ENCODE measurements around the gene WDFY3.
"Not testable (repeated sequence)": the region's sequence is repeated elsewhere in the genome, so short reads cannot be mapped to it uniquely, and the experiment has no call there.

The WDFY3 gene

GRCh38 chr4:84837751-84838150 is 128.7 kb downstream of the WDFY3 start:
- H3K9ac ChIP-seq (ENCODE audit: low read depth, low read length, poor library complexity, severe bottlenecking) = no peak overlapping the region
- no peak overlapping the region for H3K4me3 ChIP-seq (ENCODE audit: low read length, poor library complexity, severe bottlenecking)
- H3K79me2 ChIP-seq (ENCODE audit: insufficient read depth, low read length) = no peaks in the 10 kb centered on the region
- no peaks in the 10 kb centered on the region for H3K9me2 ChIP-seq (replicated peaks; ENCODE audit: low read depth, low read length)
- no peaks in the 10 kb centered on the region for H4K20me1 ChIP-seq (ENCODE audit: insufficient read depth, low read length, poor library complexity, severe bottlenecking)
- no peaks in the 10 kb centered on the region for H3K9me3 ChIP-seq (ENCODE audit: insufficient read depth, low read depth, low read length)
- no peak for TF ChIP-seq CTCF (conservative IDR thresholded peaks at IDR 0.05; ENCODE audit: low read length)
- no peak for TF ChIP-seq EZH2phosphoT487 (IDR thresholded peaks at IDR 0.05; ENCODE audit: borderline replicate concordance)
- no peaks in the 10 kb centered on the region for H3K27me3 ChIP-seq (ENCODE audit: insufficient read depth, low read length, poor library complexity, severe bottlenecking)
- H3K36me3 ChIP-seq (ENCODE audit: insufficient read depth, low read length) = no peaks in the 10 kb centered on the region; the same call in 1 of the 2 replicates
- H3K4me1 ChIP-seq (ENCODE audit: insufficient read depth, low read length, poor library complexity, severe bottlenecking) = no peaks in the 10 kb centered on the region
- H3F3A ChIP-seq (ENCODE audit: low read depth) = no peaks in the 10 kb centered on the region
- no peak overlapping the region for H2AFZ ChIP-seq (ENCODE audit: low read length)
- H3K4me2 ChIP-seq (ENCODE audit: low read depth, low read length, poor library complexity, severe bottlenecking) = no peak overlapping the region

- H3K36me3 ChIP-seq (ENCODE audit: insufficient read depth, low read length); H3K9me2 ChIP-seq (replicated peaks; ENCODE audit: low read depth, low read length); H3K4me2 ChIP-seq (ENCODE audit: low read depth, low read length, poor library complexity, severe bottlenecking); H3K4me3 ChIP-seq (ENCODE audit: low read length, poor library complexity, severe bottlenecking); H4K20me1 ChIP-seq (ENCODE audit: insufficient read depth, low read length, poor library complexity, severe bottlenecking); H3K79me2 ChIP-seq (ENCODE audit: insufficient read depth, low read length); H3K27me3 ChIP-seq (ENCODE audit: insufficient read depth, low read length, poor library complexity, severe bottlenecking); H3K9ac ChIP-seq (ENCODE audit: low read depth, low read length, poor library complexity, severe bottlenecking); H3K4me1 ChIP-seq (ENCODE audit: insufficient read depth, low read length, poor library complexity, severe bottlenecking); H3F3A ChIP-seq (ENCODE audit: low read depth); H2AFZ ChIP-seq (ENCODE audit: low read length); H3K9me3 ChIP-seq (ENCODE audit: insufficient read depth, low read depth, low read length): not testable (repeated sequence)
These were observed 136.9 kb downstream of the WDFY3 start for GRCh38 chr4:84829633-84830032.

- TF ChIP-seq CTCF (conservative IDR thresholded peaks at IDR 0.05; ENCODE audit: low read length) (no peak), EZH2phosphoT487 (IDR thresholded peaks at IDR 0.05; ENCODE audit: borderline replicate concordance) (no peak)
- Histone ChIP-seq H3F3A (ENCODE audit: low read depth) (no peaks in the 10 kb centered on the region), H3K4me1 (ENCODE audit: insufficient read depth, low read length, poor library complexity, severe bottlenecking) (no peaks in the 10 kb centered on the region), H3K9me2 (replicated peaks; ENCODE audit: low read depth, low read length) (no peaks in the 10 kb centered on the region), H3K4me2 (ENCODE audit: low read depth, low read length, poor library complexity, severe bottlenecking) (no peak overlapping the region), H3K9me3 (ENCODE audit: insufficient read depth, low read depth, low read length) (no peaks in the 10 kb centered on the region), H3K36me3 (ENCODE audit: insufficient read depth, low read length) (peaks cover 7% of the 10 kb centered on the region; the same call in 1 of the 2 replicates), H3K9ac (ENCODE audit: low read depth, low read length, poor library complexity, severe bottlenecking) (no peak overlapping the region), H3K4me3 (ENCODE audit: low read length, poor library complexity, severe bottlenecking) (no peak overlapping the region), H4K20me1 (ENCODE audit: insufficient read depth, low read length, poor library complexity, severe bottlenecking) (no peaks in the 10 kb centered on the region), H3K79me2 (ENCODE audit: insufficient read depth, low read length) (no peaks in the 10 kb centered on the region), H3K27me3 (ENCODE audit: insufficient read depth, low read length, poor library complexity, severe bottlenecking) (no peaks in the 10 kb centered on the region), H2AFZ (ENCODE audit: low read length) (no peak overlapping the region)
These were observed 139.8 kb downstream of the WDFY3 start for GRCh38 chr4:84826681-84827080.

- no peaks in the 10 kb centered on the region for H3K4me1 ChIP-seq (ENCODE audit: insufficient read depth, low read length, poor library complexity, severe bottlenecking)
- H3K4me2 ChIP-seq (ENCODE audit: low read depth, low read length, poor library complexity, severe bottlenecking) = no peak overlapping the region
- no peak overlapping the region for H3K4me3 ChIP-seq (ENCODE audit: low read length, poor library complexity, severe bottlenecking)
- H4K20me1 ChIP-seq (ENCODE audit: insufficient read depth, low read length, poor library complexity, severe bottlenecking) = no peaks in the 10 kb centered on the region
- H3F3A ChIP-seq (ENCODE audit: low read depth) = no peaks in the 10 kb centered on the region
- no peak for TF ChIP-seq CTCF (conservative IDR thresholded peaks at IDR 0.05; ENCODE audit: low read length)
- no peak for TF ChIP-seq EZH2phosphoT487 (IDR thresholded peaks at IDR 0.05; ENCODE audit: borderline replicate concordance)
- no peaks in the 10 kb centered on the region for H3K9me3 ChIP-seq (ENCODE audit: insufficient read depth, low read depth, low read length)
- H2AFZ ChIP-seq (ENCODE audit: low read length) = no peak overlapping the region
- no peaks in the 10 kb centered on the region for H3K27me3 ChIP-seq (ENCODE audit: insufficient read depth, low read length, poor library complexity, severe bottlenecking)
- H3K9me2 ChIP-seq (replicated peaks; ENCODE audit: low read depth, low read length) = no peaks in the 10 kb centered on the region
- H3K36me3 ChIP-seq (ENCODE audit: insufficient read depth, low read length) = peaks cover 11% of the 10 kb centered on the region; the same call in 1 of the 2 replicates
- H3K9ac ChIP-seq (ENCODE audit: low read depth, low read length, poor library complexity, severe bottlenecking) = no peak overlapping the region
- H3K79me2 ChIP-seq (ENCODE audit: insufficient read depth, low read length) = no peaks in the 10 kb centered on the region
These were observed 140.7 kb downstream of the WDFY3 start for GRCh38 chr4:84825701-84826341.
